Spleen (tissue), 7 donors: ENCODE data around the gene CDC34.

Experiments
- POLR2A ChIP-seq, 3 donors: fragments of 450-650 bp; IDR thresholded peaks; one replicate each; pipeline ENCODE4 v1.5.1; 2017; ENCODE audit warnings: antibody characterized with exemption in 3 of 3, mild to moderate bottlenecking in 1 of 3
- TF ChIP-seq, protein P1 (sequence below), 11 experiments: fragments of 200-600 bp in 7 of 11; fragments of 450-650 bp in 4 of 11; sonication (generic) in 4 of 11; IDR thresholded peaks in 8 of 11; conservative IDR thresholded peaks in 3 of 11; 1 replicate in 7 of 11; 2 replicates in 4 of 11; pipeline versions ENCODE4 v1.4.0 to v1.8.0; 2016 to 2021; ENCODE audit warnings: antibody characterized with exemption in 11 of 11, inconsistent platforms in 4 of 11, mild to moderate bottlenecking in 1 of 11
- donor health status: DM: no; HTN: no; CAD: no; lungs with moderate emphysema.
- donor health status: DM: no; HTN: no; CAD: no.
- donor health status: DM: no; HTN: no; CAD: no.

DNA sequence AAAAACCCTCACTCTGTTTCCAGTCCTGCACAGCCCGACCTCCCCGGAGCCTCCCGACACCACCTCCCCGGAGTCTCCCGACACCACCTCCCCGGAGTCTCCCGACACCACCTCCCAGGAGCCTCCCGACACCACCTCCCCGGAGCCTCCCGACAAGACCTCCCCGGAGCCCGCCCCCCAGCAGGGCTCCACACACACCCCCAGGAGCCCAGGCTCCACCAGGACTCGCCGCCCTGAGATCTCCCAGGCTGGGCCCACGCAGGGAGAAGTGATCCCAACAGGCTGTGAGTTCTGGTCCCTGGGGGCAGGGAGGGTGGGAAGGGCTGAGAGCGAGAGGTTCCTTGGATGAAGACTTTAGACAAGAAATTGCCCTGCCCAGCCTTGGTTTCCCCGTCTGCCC lies 29.9 kb upstream of the CDC34 start:
- TF ChIP-seq, protein P1, sequence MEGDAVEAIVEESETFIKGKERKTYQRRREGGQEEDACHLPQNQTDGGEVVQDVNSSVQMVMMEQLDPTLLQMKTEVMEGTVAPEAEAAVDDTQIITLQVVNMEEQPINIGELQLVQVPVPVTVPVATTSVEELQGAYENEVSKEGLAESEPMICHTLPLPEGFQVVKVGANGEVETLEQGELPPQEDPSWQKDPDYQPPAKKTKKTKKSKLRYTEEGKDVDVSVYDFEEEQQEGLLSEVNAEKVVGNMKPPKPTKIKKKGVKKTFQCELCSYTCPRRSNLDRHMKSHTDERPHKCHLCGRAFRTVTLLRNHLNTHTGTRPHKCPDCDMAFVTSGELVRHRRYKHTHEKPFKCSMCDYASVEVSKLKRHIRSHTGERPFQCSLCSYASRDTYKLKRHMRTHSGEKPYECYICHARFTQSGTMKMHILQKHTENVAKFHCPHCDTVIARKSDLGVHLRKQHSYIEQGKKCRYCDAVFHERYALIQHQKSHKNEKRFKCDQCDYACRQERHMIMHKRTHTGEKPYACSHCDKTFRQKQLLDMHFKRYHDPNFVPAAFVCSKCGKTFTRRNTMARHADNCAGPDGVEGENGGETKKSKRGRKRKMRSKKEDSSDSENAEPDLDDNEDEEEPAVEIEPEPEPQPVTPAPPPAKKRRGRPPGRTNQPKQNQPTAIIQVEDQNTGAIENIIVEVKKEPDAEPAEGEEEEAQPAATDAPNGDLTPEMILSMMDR (IDR thresholded peaks at IDR 0.05 in 8 of 11, conservative IDR thresholded peaks at IDR 0.05 in 3 of 11) = no peak
- TF ChIP-seq POLR2A (IDR thresholded peaks at IDR 0.05) = no peak
